Measurements from ENCODE around the gene SRSF8.

DNA sequence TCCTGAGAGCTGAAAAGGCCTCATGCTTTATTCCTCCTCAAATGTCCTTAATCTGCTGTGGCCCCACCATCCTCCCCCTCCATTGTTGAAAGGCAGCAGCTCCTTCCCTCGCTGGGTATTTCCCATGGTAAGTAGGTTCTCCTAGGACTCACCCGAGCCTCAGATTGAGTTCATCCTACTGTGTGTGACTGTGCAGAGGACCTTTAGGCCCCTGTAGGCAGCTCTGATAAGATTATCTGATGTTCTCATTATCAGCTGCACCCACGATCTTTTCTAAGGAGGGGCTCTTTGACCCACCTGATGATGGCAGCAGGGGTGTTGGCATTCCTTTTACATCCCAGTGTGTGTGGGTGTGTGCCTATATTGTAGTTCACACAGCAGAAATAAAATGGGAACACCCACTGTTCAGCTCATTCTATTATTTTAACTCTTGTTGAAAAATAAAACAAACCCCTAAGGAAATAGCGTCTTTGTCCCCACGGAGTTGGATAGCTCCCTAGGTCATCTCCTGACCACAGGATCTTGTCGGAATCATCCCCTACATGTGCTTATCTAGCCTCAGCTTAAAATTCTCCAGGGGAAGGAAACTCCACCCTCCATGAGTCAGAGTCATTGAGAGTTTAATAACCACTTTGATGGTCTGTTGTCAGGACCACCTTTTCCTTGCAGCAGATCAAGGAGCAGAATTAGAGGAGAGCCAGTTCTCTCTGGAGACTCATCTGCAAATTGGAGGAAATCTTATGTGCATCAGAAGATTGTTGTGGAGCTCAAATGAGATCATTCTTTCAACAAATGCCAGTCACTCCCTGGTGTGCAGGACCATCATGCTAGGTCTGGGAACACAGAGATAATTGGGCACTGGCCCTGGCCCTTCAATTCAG, 42.2 kb downstream of the SRSF8 start:
- TF ChIP-seq CTCF (IDR thresholded peaks at IDR 0.05) (no peak), POLR2A (IDR thresholded peaks at IDR 0.05) (no peak)
